ACC112 (cell line): ENCODE measurements around the gene COL15A1.
A peak's percentile ranks its signal among the peaks of the same experiment; 100 is the strongest.

Experiments used
- H2AFZ ChIP-seq: fragments of 200-600 bp; sonication (generic); one replicate; pipeline ENCODE4 v1.6.0; 2017; ENCODE audit warnings: antibody characterized with exemption, low read length; ENCODE audit not compliant: unreplicated experiment
- H3K27ac ChIP-seq: fragments of 200-600 bp; sonication (generic); 2 replicates; pipeline ENCODE4 v1.5.1; 2014; ENCODE audit warnings: low read depth, mild to moderate bottlenecking, antibody characterized with exemption, low read length, moderate library complexity
- H3K27me3 ChIP-seq: fragments of 200-600 bp; sonication (generic); 2 replicates; pipeline ENCODE4 v1.6.1; 2014; ENCODE audit warnings: mild to moderate bottlenecking, antibody characterized with exemption, low read length, moderate library complexity, mixed read lengths; ENCODE audit not compliant: insufficient read depth
- H3K36me3 ChIP-seq: fragments of 200-600 bp; sonication (generic); 2 replicates; pipeline ENCODE4 v1.6.1; 2016; ENCODE audit warnings: mild to moderate bottlenecking, antibody characterized with exemption, low read length, moderate library complexity, mixed read lengths; ENCODE audit not compliant: insufficient read depth
- H3K4me1 ChIP-seq: fragments of 200-600 bp; sonication (generic); one replicate; pipeline ENCODE4 v1.6.1; 2016; ENCODE audit warnings: low read length, mixed read lengths; ENCODE audit not compliant: insufficient read depth, unreplicated experiment, control insufficient read depth
- H3K4me3 ChIP-seq: fragments of 200-600 bp; sonication (generic); 2 replicates; pipeline ENCODE4 v1.5.1; 2014; ENCODE audit warnings: mild to moderate bottlenecking, low read depth, low read length
- H3K79me2 ChIP-seq: fragments of 200-600 bp; sonication (generic); one replicate; pipeline ENCODE4 v1.6.0; 2016; ENCODE audit warnings: low read length; ENCODE audit not compliant: control insufficient read depth, unreplicated experiment, insufficient read depth

COL15A1 gene

DNA sequence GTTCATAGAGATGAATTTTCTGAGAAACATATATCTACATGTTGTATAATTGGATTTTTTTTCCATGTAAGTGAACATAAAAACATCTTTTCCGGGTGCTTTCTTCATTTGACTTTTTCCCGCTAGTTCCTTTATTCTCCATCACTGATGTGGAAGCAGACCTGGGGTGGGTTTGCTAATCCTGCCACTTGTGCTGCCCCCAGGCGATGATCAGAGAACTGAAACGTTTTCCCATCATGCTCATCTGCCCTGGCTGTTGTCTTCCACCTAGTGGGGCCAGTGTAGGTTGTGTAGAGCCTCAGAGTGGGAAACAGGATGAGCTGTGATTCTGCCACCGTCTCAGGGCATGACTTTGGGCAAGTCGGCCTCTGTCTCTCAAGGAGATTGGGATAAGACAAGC, 127.0 kb downstream of the COL15A1 start:
- Histone ChIP-seq H3K79me2 (no peaks in the 10 kb centered on the region), H3K27ac (no peak overlapping the region), H3K4me1 (peaks cover 8% of the 10 kb centered on the region), H3K36me3 (no peaks in the 10 kb centered on the region), H3K4me3 (no peak overlapping the region), H3K27me3 (no peaks in the 10 kb centered on the region), H2AFZ (no peak overlapping the region)

DNA sequence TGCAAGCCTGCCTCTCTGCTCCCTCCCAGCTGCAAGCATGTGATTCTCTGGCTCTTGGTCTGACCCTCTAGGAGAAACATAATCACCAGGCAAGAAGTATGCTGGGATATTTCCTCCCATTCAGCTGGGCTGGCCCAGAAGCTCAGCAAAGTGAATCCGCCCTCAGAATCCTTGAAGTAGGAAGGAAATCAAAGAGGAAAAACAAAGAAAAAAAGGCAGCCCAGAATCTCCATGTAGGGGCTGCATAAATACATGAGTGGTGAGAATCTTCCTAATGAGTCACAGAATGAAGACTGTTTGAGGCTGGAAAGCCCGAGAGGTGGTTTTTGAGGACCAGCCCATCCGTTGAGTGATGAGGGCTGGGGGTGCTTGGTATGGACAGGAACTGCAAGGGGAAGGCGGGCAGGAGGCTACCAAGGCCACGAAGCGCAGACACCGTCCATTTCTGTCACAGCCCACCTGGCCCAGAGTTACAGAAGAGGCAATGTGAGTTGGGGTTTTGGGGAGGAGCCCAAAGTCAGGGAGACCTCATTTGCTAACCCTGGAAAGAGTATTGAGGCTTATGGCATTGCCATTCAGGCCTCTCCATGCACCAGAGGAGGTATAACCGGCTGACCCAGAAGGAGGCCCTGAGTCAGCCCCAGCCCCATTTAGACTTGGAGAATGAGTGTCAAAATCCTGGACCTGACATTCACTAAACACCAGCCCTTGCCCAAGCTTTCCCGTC, 127.8 kb downstream of the COL15A1 start:
- Histone ChIP-seq H3K27me3 (no peaks in the 10 kb centered on the region), H3K4me1 (peaks cover 12% of the 10 kb centered on the region), H3K79me2 (no peaks in the 10 kb centered on the region), H3K36me3 (no peaks in the 10 kb centered on the region), H2AFZ (no peak overlapping the region), H3K27ac (no peak overlapping the region), H3K4me3 (no peak overlapping the region)

GRCh38 chr9:99072040-99072394, 128.3 kb downstream of the COL15A1 start:
- Histone ChIP-seq H3K4me1 (peaks cover 17% of the 10 kb centered on the region), H3K79me2 (no peaks in the 10 kb centered on the region), H3K4me3 (no peak overlapping the region), H3K27ac (no peak overlapping the region), H3K36me3 (no peaks in the 10 kb centered on the region), H3K27me3 (no peaks in the 10 kb centered on the region), H2AFZ (no peak overlapping the region)

- H3K27ac ChIP-seq: no peak overlapping the region
- no peaks in the 10 kb centered on the region for H3K27me3 ChIP-seq
- no peak overlapping the region for H2AFZ ChIP-seq
- H3K79me2 ChIP-seq: no peaks in the 10 kb centered on the region
- peaks cover 17% of the 10 kb centered on the region for H3K4me1 ChIP-seq
- no peak overlapping the region for H3K4me3 ChIP-seq
- H3K36me3 ChIP-seq: no peaks in the 10 kb centered on the region
These were observed 129.6 kb downstream of the COL15A1 start for GRCh38 chr9:99073347-99073746.

GRCh38 chr9:99073985-99074901, 130.5 kb downstream of the COL15A1 start:
- no peak overlapping the region for H3K4me3 ChIP-seq
- H3K27me3 ChIP-seq: no peaks in the 10 kb centered on the region
- H3K27ac ChIP-seq: no peak overlapping the region; the same call in 1 of the 2 replicates
- no peaks in the 10 kb centered on the region for H3K36me3 ChIP-seq
- no peaks in the 10 kb centered on the region for H3K79me2 ChIP-seq
- H2AFZ ChIP-seq: no peak overlapping the region
- peaks cover 17% of the 10 kb centered on the region for H3K4me1 ChIP-seq

DNA sequence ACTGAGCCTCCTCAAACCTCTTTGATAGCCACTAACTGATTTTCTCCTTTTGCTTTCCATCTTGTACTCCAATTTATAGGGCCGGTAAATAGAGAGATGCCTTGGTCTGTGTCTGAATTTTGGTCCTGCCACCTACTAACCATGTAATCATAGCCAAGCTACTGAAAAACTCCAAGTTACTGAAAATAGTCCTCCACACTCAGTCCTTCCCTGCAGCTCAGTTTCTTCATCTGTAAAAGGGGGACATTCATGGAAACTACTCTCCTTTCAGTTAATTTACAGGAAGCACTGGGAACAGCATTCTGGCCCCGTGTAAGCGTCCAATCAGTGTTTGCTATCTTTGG, 131.2 kb downstream of the COL15A1 start:
- Histone ChIP-seq H3K36me3 (no peaks in the 10 kb centered on the region), H2AFZ (no peak overlapping the region), H3K27me3 (no peaks in the 10 kb centered on the region), H3K27ac (peak overlapping the region; percentile 69), H3K79me2 (no peaks in the 10 kb centered on the region), H3K4me1 (peaks cover 17% of the 10 kb centered on the region), H3K4me3 (no peak overlapping the region)

DNA sequence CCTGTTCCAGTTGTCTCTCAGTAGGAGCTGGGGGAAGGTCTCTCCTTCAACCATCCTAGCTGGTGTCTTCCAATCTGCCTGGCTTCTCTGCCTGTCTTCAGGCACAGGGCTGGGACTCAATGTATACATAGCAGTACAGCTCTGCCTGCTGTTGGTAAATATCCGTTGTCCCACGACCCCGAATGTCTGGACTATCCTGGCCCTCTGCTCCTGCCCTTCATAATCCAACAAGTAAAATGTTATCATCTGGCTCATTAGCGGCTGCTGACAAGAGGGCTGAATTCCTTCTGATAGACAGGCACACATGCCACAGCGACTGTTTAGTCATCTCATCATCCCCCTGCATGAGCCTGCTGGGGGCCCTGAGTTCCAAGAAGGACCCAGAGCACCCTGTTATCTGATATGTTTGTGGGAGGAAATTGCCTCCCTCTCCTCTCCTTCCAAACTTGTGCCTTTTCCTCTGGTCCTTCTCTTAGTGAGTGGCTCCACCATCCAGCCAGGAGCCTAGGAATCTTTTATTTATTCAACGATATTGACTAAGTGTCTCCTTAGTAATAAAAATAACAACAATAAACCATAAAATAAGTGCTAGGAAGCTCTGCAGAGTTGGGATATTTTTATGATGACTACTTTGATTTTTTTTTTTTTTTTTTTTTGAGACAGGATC, 131.7 kb downstream of the COL15A1 start:
- Histone ChIP-seq H2AFZ (no peak overlapping the region), H3K79me2 (no peaks in the 10 kb centered on the region), H3K27ac (peak overlapping the region; percentile 69), H3K27me3 (no peaks in the 10 kb centered on the region), H3K4me1 (peaks cover 17% of the 10 kb centered on the region), H3K4me3 (no peak overlapping the region), H3K36me3 (no peaks in the 10 kb centered on the region)

- no peak overlapping the region for H3K4me3 ChIP-seq
- no peak overlapping the region for H2AFZ ChIP-seq
- no peaks in the 10 kb centered on the region for H3K27me3 ChIP-seq
- H3K79me2 ChIP-seq: no peaks in the 10 kb centered on the region
- H3K36me3 ChIP-seq: no peaks in the 10 kb centered on the region
- H3K27ac ChIP-seq: no peak overlapping the region
- peaks cover 17% of the 10 kb centered on the region for H3K4me1 ChIP-seq
These were observed 132.3 kb downstream of the COL15A1 start for GRCh38 chr9:99076030-99076429.

DNA sequence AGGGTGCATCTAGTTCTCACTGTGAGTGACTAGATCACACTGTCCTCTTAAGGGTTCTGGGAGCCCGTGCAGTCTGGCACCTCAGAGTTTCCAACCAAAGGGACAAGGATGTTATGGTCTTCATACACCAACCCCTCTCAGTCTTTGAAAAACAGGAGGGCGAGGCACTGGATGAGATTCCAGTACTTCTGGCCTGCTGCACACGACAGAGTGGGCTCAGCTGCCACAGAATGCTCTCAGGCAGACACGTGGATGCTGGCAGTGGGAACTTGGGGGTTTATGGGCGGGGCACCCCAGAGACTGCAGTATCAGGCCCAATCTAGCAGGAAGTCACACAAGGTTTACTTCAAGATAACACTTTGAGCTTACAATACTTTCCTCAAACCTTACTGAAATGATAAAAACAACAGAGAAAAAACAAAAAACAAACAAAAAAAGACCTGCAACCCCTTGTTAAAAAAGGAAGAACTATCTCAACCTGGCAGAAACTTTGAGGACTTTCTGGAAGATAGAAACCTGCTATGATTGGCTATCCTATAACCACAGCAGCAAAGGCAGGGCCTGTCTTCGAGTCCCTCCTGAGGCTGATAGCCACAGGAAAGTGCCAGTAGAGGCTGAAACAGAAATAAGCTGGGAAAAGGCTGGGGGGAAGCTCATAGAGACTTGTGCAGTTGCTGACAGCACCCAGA, 132.9 kb downstream of the COL15A1 start:
- no peaks in the 10 kb centered on the region for H3K36me3 ChIP-seq
- peaks cover 17% of the 10 kb centered on the region for H3K4me1 ChIP-seq
- no peak overlapping the region for H2AFZ ChIP-seq
- no peaks in the 10 kb centered on the region for H3K79me2 ChIP-seq
- no peak overlapping the region for H3K27ac ChIP-seq
- 0 out of 2 replicates have a peak, but pooled peaks cover under 1% of the 10 kb centered on the region for H3K27me3 ChIP-seq
- no peak overlapping the region for H3K4me3 ChIP-seq

DNA sequence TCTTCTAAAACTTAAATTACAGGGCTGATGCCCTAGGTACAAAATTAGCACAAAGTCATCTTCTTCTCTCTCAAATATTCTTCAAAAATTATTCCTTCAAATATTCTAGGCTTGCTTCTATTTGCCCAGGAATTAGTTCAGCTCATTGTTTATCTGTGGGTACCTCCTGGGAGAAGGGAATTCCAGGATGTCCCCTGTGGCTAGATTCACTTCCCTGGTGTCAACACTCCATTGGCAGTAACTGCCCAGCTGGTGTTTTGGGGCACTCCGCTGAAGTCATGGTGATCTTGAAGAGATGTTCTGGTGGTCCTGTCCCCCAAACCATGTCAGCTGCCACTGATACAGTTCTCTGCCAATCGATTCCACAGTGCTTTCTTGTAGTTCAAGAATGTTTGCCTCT, 135.0 kb downstream of the COL15A1 start:
- Histone ChIP-seq H3K36me3 (no peaks in the 10 kb centered on the region), H3K79me2 (no peaks in the 10 kb centered on the region), H3K27me3 (peaks cover 19% of the 10 kb centered on the region), H3K4me1 (peaks cover 17% of the 10 kb centered on the region), H3K27ac (no peak overlapping the region), H2AFZ (no peak overlapping the region), H3K4me3 (no peak overlapping the region)
